Loucy (cell line): ENCODE results near the gene FADS3.

Source experiments
- H2AFZ ChIP-seq: fragments of 200-600 bp; sonication (generic); 2 replicates; pipeline ENCODE4 v1.6.0; 2016; ENCODE audit warnings: antibody characterized with exemption, mild to moderate bottlenecking, low read length, moderate library complexity
- H3F3A ChIP-seq: fragments of 200-600 bp; 2 replicates; pipeline ENCODE4 v1.6.0; 2016; ENCODE audit warnings: antibody characterized with exemption, low read depth, mild to moderate bottlenecking
- H3K27me3 ChIP-seq: fragments of 200-600 bp; sonication (generic); 2 replicates; pipeline ENCODE4 v1.6.1; 2014; ENCODE audit warnings: low read length, mild to moderate bottlenecking; ENCODE audit not compliant: insufficient read depth, poor library complexity, severe bottlenecking
- H3K36me3 ChIP-seq: fragments of 200-600 bp; sonication (generic); 2 replicates; pipeline ENCODE4 v1.6.1; 2016; ENCODE audit warnings: low read length; ENCODE audit not compliant: insufficient read depth
- H3K4me1 ChIP-seq: fragments of 200-600 bp; sonication (generic); 2 replicates; pipeline ENCODE4 v1.5.1; 2014; ENCODE audit warnings: low read length, mild to moderate bottlenecking; ENCODE audit not compliant: insufficient read depth, poor library complexity, severe bottlenecking
- H3K4me2 ChIP-seq: fragments of 200-600 bp; sonication (generic); 2 replicates; pipeline ENCODE4 v1.6.0; 2014; ENCODE audit warnings: antibody characterized with exemption, low read length, low read depth, mild to moderate bottlenecking; ENCODE audit not compliant: poor library complexity, severe bottlenecking
- H3K4me3 ChIP-seq: fragments of 200-600 bp; sonication (generic); 2 replicates; pipeline ENCODE4 v1.5.1; 2014; ENCODE audit warnings: low read length, mild to moderate bottlenecking, mixed read lengths; ENCODE audit not compliant: poor library complexity, severe bottlenecking
- H3K79me2 ChIP-seq: fragments of 200-600 bp; sonication (generic); 2 replicates; pipeline ENCODE4 v1.6.1; 2014; ENCODE audit warnings: low read length; ENCODE audit not compliant: insufficient read depth
- H3K9ac ChIP-seq: fragments of 200-600 bp; sonication (generic); 2 replicates; pipeline ENCODE4 v1.6.0; 2014; ENCODE audit warnings: mild to moderate bottlenecking, low read depth, low read length, moderate library complexity; ENCODE audit not compliant: poor library complexity, severe bottlenecking
- H3K9me2 ChIP-seq: fragments of 200-600 bp; sonication (generic); replicated peaks from 2 replicates; pipeline ENCODE4 v1.6.1; 2016; ENCODE audit warnings: low read depth, low read length, mixed read lengths
- H3K9me3 ChIP-seq: fragments of 200-600 bp; sonication (generic); 2 replicates; pipeline ENCODE4 v1.6.1; 2014; ENCODE audit warnings: mild to moderate bottlenecking, antibody characterized with exemption, low read length, low read depth; ENCODE audit not compliant: insufficient read depth
- H4K20me1 ChIP-seq: fragments of 200-600 bp; sonication (generic); 2 replicates; pipeline ENCODE4 v1.6.0; 2014; ENCODE audit warnings: antibody characterized with exemption, low read length, mild to moderate bottlenecking; ENCODE audit not compliant: insufficient read depth, poor library complexity, severe bottlenecking
- CTCF ChIP-seq: fragments of 200-600 bp; sonication (generic); conservative IDR thresholded peaks from 2 replicates; pipeline ENCODE4 v1.5.1; 2014; ENCODE audit warnings: mild to moderate bottlenecking, antibody characterized with exemption, low read length
- EZH2phosphoT487 ChIP-seq: fragments of 200-600 bp; IDR thresholded peaks from 2 replicates; pipeline ENCODE4 v1.6.1; 2018; ENCODE audit warnings: antibody characterized with exemption, mild to moderate bottlenecking, moderate library complexity, borderline replicate concordance

The FADS3 gene

GRCh38 chr11:61840371-61840770 is 51.0 kb downstream of the FADS3 start:
- Histone ChIP-seq H3K9ac (no peak overlapping the region), H3K9me2 (no peaks in the 10 kb centered on the region), H3K4me2 (no peak overlapping the region), H3K4me3 (no peak overlapping the region), H3K9me3 (no peaks in the 10 kb centered on the region), H3K4me1 (peaks cover 23% of the 10 kb centered on the region), H4K20me1 (peaks cover 13% of the 10 kb centered on the region), H3K36me3 (peaks cover 67% of the 10 kb centered on the region; the same call in 1 of the 2 replicates), H3K79me2 (peaks cover 62% of the 10 kb centered on the region), H2AFZ (no peak overlapping the region), H3K27me3 (no peaks in the 10 kb centered on the region), H3F3A (peaks cover 4% of the 10 kb centered on the region; the same call in 1 of the 2 replicates)
- no peak for TF ChIP-seq EZH2phosphoT487
- no peak for TF ChIP-seq CTCF

- no peak overlapping the region for H3K4me2 ChIP-seq
- no peaks in the 10 kb centered on the region for H3K9me3 ChIP-seq
- TF ChIP-seq EZH2phosphoT487 (no peak), CTCF (no peak)
- peaks cover 13% of the 10 kb centered on the region for H4K20me1 ChIP-seq
- no peaks in the 10 kb centered on the region for H3K27me3 ChIP-seq
- H3K4me1 ChIP-seq = peaks cover 28% of the 10 kb centered on the region
- H3F3A ChIP-seq = peaks cover 9% of the 10 kb centered on the region
- H3K4me3 ChIP-seq = no peak overlapping the region
- peaks cover 62% of the 10 kb centered on the region for H3K79me2 ChIP-seq
- H2AFZ ChIP-seq = no peak overlapping the region
- H3K9me2 ChIP-seq = no peaks in the 10 kb centered on the region
- H3K36me3 ChIP-seq = peaks cover 61% of the 10 kb centered on the region; the same call in 1 of the 2 replicates
- no peak overlapping the region for H3K9ac ChIP-seq
Measured at GRCh38 chr11:61839742-61840141, 51.6 kb downstream of the FADS3 start.

- Histone ChIP-seq H3K36me3 (peaks cover 58% of the 10 kb centered on the region; the same call in 1 of the 2 replicates), H2AFZ (no peak overlapping the region), H3K4me3 (no peak overlapping the region), H3K4me1 (peaks cover 33% of the 10 kb centered on the region), H3K9ac (no peak overlapping the region), H3K27me3 (no peaks in the 10 kb centered on the region), H3K4me2 (no peak overlapping the region), H4K20me1 (peaks cover 13% of the 10 kb centered on the region), H3K9me3 (no peaks in the 10 kb centered on the region), H3K9me2 (no peaks in the 10 kb centered on the region), H3F3A (peaks cover 14% of the 10 kb centered on the region), H3K79me2 (peaks cover 64% of the 10 kb centered on the region)
- no peak for TF ChIP-seq CTCF
- no peak for TF ChIP-seq EZH2phosphoT487
Measured at GRCh38 chr11:61838921-61839320, 52.4 kb downstream of the FADS3 start.
